Measurements from ENCODE around the gene SOX10.
A peak's percentile ranks its signal among the peaks of the same experiment; 100 is the strongest.

Gene SOX10

GRCh38 chr22:38017939-38018885 lies 33.9 kb upstream of the SOX10 start:
- H3K4me3 ChIP-seq (ENCODE audit: low read depth, low read length) = no peak overlapping the region
- no peak for DNase-seq (ENCODE audit: low read depth)
- TF ChIP-seq MYC (IDR thresholded peaks at IDR 0.05; ENCODE audit: low read depth, low read length) (no peak), MAX (IDR thresholded peaks at IDR 0.05; ENCODE audit: low read depth, low read length) (no peak), CTCF (IDR thresholded peaks at IDR 0.05; ENCODE audit: low read depth, low read length) (no peak), POLR2A (IDR thresholded peaks at IDR 0.05; ENCODE audit: extremely low read depth, insufficient read length) (no peak)

- H3K4me3 ChIP-seq (ENCODE audit: low read depth, low read length) = no peak overlapping the region
- TF ChIP-seq MAX (IDR thresholded peaks at IDR 0.05; ENCODE audit: low read depth, low read length) (no peak), POLR2A (IDR thresholded peaks at IDR 0.05; ENCODE audit: extremely low read depth, insufficient read length) (no peak), MYC (IDR thresholded peaks at IDR 0.05; ENCODE audit: low read depth, low read length) (no peak), CTCF (IDR thresholded peaks at IDR 0.05; ENCODE audit: low read depth, low read length) (no peak)
- peak; percentile 40 for DNase-seq (ENCODE audit: low read depth)
Measured at GRCh38 chr22:38017272-38017920, 33.0 kb upstream of the SOX10 start.

GRCh38 chr22:38016182-38017151 lies 32.1 kb upstream of the SOX10 start:
- TF ChIP-seq POLR2A (IDR thresholded peaks at IDR 0.05; ENCODE audit: extremely low read depth, insufficient read length) (no peak), MYC (IDR thresholded peaks at IDR 0.05; ENCODE audit: low read depth, low read length) (no peak), MAX (IDR thresholded peaks at IDR 0.05; ENCODE audit: low read depth, low read length) (no peak), CTCF (IDR thresholded peaks at IDR 0.05; ENCODE audit: low read depth, low read length) (no peak)
- no peak overlapping the region for H3K4me3 ChIP-seq (ENCODE audit: low read depth, low read length)
- DNase-seq (ENCODE audit: low read depth) = peak; percentile 30

GRCh38 chr22:38014083-38014482 lies 29.7 kb upstream of the SOX10 start:
- H3K4me3 ChIP-seq (ENCODE audit: low read depth, low read length) = no peak overlapping the region
- no peak for TF ChIP-seq CTCF (IDR thresholded peaks at IDR 0.05; ENCODE audit: low read depth, low read length)
- no peak for TF ChIP-seq MAX (IDR thresholded peaks at IDR 0.05; ENCODE audit: low read depth, low read length)
- TF ChIP-seq POLR2A (IDR thresholded peaks at IDR 0.05; ENCODE audit: extremely low read depth, insufficient read length) = no peak
- TF ChIP-seq MYC (IDR thresholded peaks at IDR 0.05; ENCODE audit: low read depth, low read length) = no peak
- no peak for DNase-seq (ENCODE audit: low read depth)

- no peak overlapping the region for H3K4me3 ChIP-seq (ENCODE audit: low read depth, low read length)
- TF ChIP-seq MYC (IDR thresholded peaks at IDR 0.05; ENCODE audit: low read depth, low read length) = no peak
- no peak for DNase-seq (ENCODE audit: low read depth)
Measured at GRCh38 chr22:38012604-38013072, 28.3 kb upstream of the SOX10 start.
